Forelimb muscle (tissue), 1 donor: ENCODE data around the gene CAPN5. TPM values are rescaled to one million over a fixed set of nuclear protein-coding genes. Genes with fewer than 3 reads are reported as not detected.
A peak's percentile ranks its signal among the peaks of the same experiment; 100 is the strongest.
"Not testable (repeated sequence)": the region's sequence is repeated elsewhere in the genome, so short reads cannot be mapped to it uniquely, and the experiment has no call there.

Source experiments
- DNase-seq: peaks from one replicate; pipeline ENCODE4 v3.0.0-alpha.2; 2013; ENCODE audit warnings: low read depth
- polyA plus RNA-seq: library from polyadenylated mRNA; unstranded; fragments of 120-200 nt; gene quantifications from one replicate; pipeline ENCODE4 v1.2.1, GENCODE V29; 2013; ENCODE audit not compliant: insufficient read length

The CAPN5 gene
- 10.5 TPM for polyA plus RNA-seq

GRCh38 chr11:77066229-77067042 lies at the start of gene CAPN5:
Gene CAPN5 (plus strand): TSS chr11:77066971. CDS start chr11:77084887, 17,916 bp downstream.
- DNase-seq = peak; percentile 83

GRCh38 chr11:77018396-77018924 lies 48.3 kb upstream of the CAPN5 start:
- DNase-seq = not testable (repeated sequence)

- no peak for DNase-seq
Observed at GRCh38 chr11:77019976-77020595, 46.7 kb upstream of the CAPN5 start.

GRCh38 chr11:77020734-77021133 lies 46.0 kb upstream of the CAPN5 start:
- no peak for DNase-seq

GRCh38 chr11:77024745-77025144 lies 42.0 kb upstream of the CAPN5 start:
- DNase-seq = no peak

- no peak for DNase-seq
Observed at GRCh38 chr11:77026221-77026620, 40.5 kb upstream of the CAPN5 start.

GRCh38 chr11:77026743-77027142 lies 40.0 kb upstream of the CAPN5 start:
- DNase-seq = no peak

GRCh38 chr11:77027275-77027674 lies 39.5 kb upstream of the CAPN5 start:
- no peak for DNase-seq

- no peak for DNase-seq
Observed at GRCh38 chr11:77029829-77030228, 36.9 kb upstream of the CAPN5 start.

- no peak for DNase-seq
Observed at GRCh38 chr11:77030834-77031414, 35.8 kb upstream of the CAPN5 start.

- no peak for DNase-seq
Observed at GRCh38 chr11:77031599-77031998, 35.2 kb upstream of the CAPN5 start.

GRCh38 chr11:77035039-77035438 lies 31.7 kb upstream of the CAPN5 start:
- no peak for DNase-seq

- DNase-seq = no peak
Observed at GRCh38 chr11:77035580-77035979, 31.2 kb upstream of the CAPN5 start.

GRCh38 chr11:77036398-77036797 lies 30.4 kb upstream of the CAPN5 start:
- DNase-seq = no peak

GRCh38 chr11:77037057-77037456 lies 29.7 kb upstream of the CAPN5 start:
- DNase-seq = no peak

GRCh38 chr11:77038029-77038824 lies 28.5 kb upstream of the CAPN5 start:
- no peak for DNase-seq

GRCh38 chr11:77038825-77039326 lies 27.9 kb upstream of the CAPN5 start:
- no peak for DNase-seq

- no peak for DNase-seq
Observed at GRCh38 chr11:77039491-77040400, 27.0 kb upstream of the CAPN5 start.

- DNase-seq = no peak
Observed at GRCh38 chr11:77040401-77040777, 26.4 kb upstream of the CAPN5 start.

- no peak for DNase-seq
Observed at GRCh38 chr11:77040889-77041288, 25.9 kb upstream of the CAPN5 start.
